ENCODE results near the gene SLC25A36.
A peak's percentile ranks its signal among the peaks of the same experiment; 100 is the strongest.
"Not testable (repeated sequence)": the region's sequence is repeated elsewhere in the genome, so short reads cannot be mapped to it uniquely, and the experiment has no call there.

Gene SLC25A36

GRCh38 chr3:140994316-140994715 is 52.7 kb downstream of the SLC25A36 start:
- peaks cover 3 to 12% of the 10 kb centered on the region in 2 donors for H3K9me3 Mint-ChIP-seq
- no peak for ATAC-seq (replicated peaks)
- H3K27ac Mint-ChIP-seq: no peak overlapping the region
- no peak overlapping the region for H3K4me3 Mint-ChIP-seq
- no peak for DNase-seq
- H3K36me3 Mint-ChIP-seq: no peaks in the 10 kb centered on the region
- peaks cover 24% of the 10 kb centered on the region in 2 donors for H3K27me3 Mint-ChIP-seq
- H3K4me1 Mint-ChIP-seq: no peaks in the 10 kb centered on the region

- not testable (repeated sequence) for ATAC-seq (replicated peaks); DNase-seq; H3K4me3 Mint-ChIP-seq; H3K36me3 Mint-ChIP-seq; H3K27ac Mint-ChIP-seq; H3K4me1 Mint-ChIP-seq
- peaks cover 19 to 20% of the 10 kb centered on the region in 2 donors for H3K27me3 Mint-ChIP-seq
- H3K9me3 Mint-ChIP-seq: peaks cover 3 to 12% of the 10 kb centered on the region in 2 donors
Observed at GRCh38 chr3:140994861-140995260, 53.2 kb downstream of the SLC25A36 start.

DNA sequence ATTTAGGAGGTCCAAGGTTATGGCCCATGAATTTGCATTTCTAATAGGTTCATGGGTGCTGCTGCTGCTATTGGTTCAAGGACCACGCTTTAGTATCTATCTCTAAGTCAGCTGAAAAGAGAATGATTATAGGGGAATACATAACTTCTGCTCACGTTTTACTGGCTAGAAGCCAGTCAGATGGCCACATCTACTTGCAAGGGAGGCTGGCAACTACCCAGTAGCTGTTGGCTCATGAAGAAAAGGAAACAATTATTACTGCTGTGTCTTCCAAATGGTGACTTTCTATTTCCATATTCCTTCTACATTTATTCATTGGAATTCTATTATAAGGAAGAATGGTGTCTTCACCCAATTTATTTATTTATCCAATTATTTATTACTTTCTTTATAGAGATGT is 54.2 kb downstream of the SLC25A36 start:
- Mint-ChIP-seq H3K27me3 (peaks cover 18 to 19% of the 10 kb centered on the region in 2 donors), H3K27ac (no peak overlapping the region), H3K9me3 (peaks cover 3 to 12% of the 10 kb centered on the region in 2 donors), H3K4me1 (no peaks in the 10 kb centered on the region), H3K36me3 (no peaks in the 10 kb centered on the region), H3K4me3 (no peak overlapping the region)
- DNase-seq (no peak), ATAC-seq (replicated peaks) (no peak)

- Mint-ChIP-seq H3K36me3 (no peaks in the 10 kb centered on the region), H3K27ac (no peak overlapping the region), H3K4me1 (no peaks in the 10 kb centered on the region), H3K4me3 (no peak overlapping the region), H3K9me3 (no peaks in the 10 kb centered on the region), H3K27me3 (peaks cover 9 to 19% of the 10 kb centered on the region in 2 donors)
- peak; percentile 23 for DNase-seq
- ATAC-seq (replicated peaks): peak; percentile 95 to 98
Observed at GRCh38 chr3:141000027-141000663, 58.5 kb downstream of the SLC25A36 start.

GRCh38 chr3:141000686-141001085 is 59.0 kb downstream of the SLC25A36 start:
- Mint-ChIP-seq H3K27ac (no peak overlapping the region), H3K27me3 (peaks cover 9 to 19% of the 10 kb centered on the region in 2 donors), H3K36me3 (no peaks in the 10 kb centered on the region), H3K9me3 (no peaks in the 10 kb centered on the region), H3K4me3 (no peak overlapping the region), H3K4me1 (no peaks in the 10 kb centered on the region)
- ATAC-seq (replicated peaks) (no peak), DNase-seq (no peak)

DNA sequence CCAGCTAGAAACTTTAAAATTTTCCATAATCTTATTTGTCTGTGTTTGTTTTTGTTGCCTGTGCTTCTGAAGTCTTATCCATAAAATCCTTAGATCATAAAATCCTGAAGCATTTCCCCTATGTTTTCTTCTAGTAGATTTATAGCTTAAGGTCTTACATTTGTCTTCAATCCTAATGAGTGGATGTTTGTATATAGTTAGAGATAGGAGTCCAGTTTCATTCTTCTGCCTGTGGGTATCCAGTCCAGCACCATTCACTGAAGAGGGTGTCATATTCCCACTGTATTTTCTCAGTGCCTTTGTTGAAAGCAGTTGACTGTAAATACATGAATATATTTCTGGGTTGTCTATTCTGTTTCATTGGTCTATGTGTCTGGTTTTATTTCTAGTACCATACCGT is 64.7 kb downstream of the SLC25A36 start:
- ATAC-seq (replicated peaks): no peak
- H3K4me1 Mint-ChIP-seq: peaks cover under 1 to 1% of the 10 kb centered on the region in 2 donors
- no peak for DNase-seq
- H3K4me3 Mint-ChIP-seq: no peak overlapping the region
- H3K36me3 Mint-ChIP-seq: no peaks in the 10 kb centered on the region
- H3K27ac Mint-ChIP-seq: no peak overlapping the region
- H3K9me3 Mint-ChIP-seq: no peaks in the 10 kb centered on the region
- peaks cover 14 to 15% of the 10 kb centered on the region in 2 donors for H3K27me3 Mint-ChIP-seq

- H3K9me3 Mint-ChIP-seq: no peaks in the 10 kb centered on the region
- no peak for DNase-seq
- no peak overlapping the region for H3K4me3 Mint-ChIP-seq
- H3K4me1 Mint-ChIP-seq: peaks cover 3 to 4% of the 10 kb centered on the region in 2 donors
- H3K27ac Mint-ChIP-seq: no peak overlapping the region
- no peaks in the 10 kb centered on the region for H3K36me3 Mint-ChIP-seq
- H3K27me3 Mint-ChIP-seq: peaks cover 17 to 19% of the 10 kb centered on the region in 2 donors
- no peak for ATAC-seq (replicated peaks)
Observed at GRCh38 chr3:141009496-141009895, 67.9 kb downstream of the SLC25A36 start.

DNA sequence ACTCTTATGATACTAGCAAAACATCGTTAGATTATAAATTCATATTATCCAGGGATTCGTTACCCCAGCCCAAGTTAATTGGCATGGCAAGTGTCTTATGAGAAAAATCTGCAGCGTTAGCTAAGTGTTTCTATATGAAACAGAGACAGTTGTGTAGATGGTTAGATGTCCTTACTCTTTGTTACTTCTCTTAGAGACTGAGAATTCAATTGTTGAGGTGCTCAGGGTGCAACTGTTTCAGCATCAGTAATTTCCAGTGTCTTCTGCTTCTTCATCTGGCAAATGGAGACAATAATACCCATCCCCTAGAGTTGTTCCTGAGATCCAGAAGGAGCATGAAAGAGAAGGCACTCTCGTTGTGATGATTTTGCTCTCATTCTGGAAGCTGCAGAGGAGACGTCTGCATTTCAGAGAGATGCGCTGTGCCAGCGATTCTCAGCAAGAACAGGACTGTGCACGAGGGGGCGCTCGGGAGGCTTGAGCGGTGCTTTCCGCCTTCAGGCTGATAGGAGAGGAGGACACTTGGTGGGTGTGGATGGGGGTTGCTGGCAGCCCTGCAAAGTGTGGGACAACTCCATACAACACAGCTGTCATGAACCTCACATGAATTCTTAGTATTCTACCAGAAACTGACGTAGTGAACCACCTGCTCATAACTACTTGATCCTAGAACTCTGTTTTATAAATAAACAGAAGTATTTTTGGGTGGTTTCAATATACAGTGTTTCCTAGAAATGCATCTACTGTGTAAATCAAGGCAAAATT is 69.8 kb downstream of the SLC25A36 start:
- peak; percentile 35 for DNase-seq
- no peak overlapping the region for H3K27ac Mint-ChIP-seq
- no peaks in the 10 kb centered on the region for H3K9me3 Mint-ChIP-seq
- H3K4me1 Mint-ChIP-seq: peaks cover 3 to 4% of the 10 kb centered on the region in 2 donors
- ATAC-seq (replicated peaks): peak; percentile 90 to 91
- no peaks in the 10 kb centered on the region for H3K36me3 Mint-ChIP-seq
- H3K27me3 Mint-ChIP-seq: peaks cover 21 to 29% of the 10 kb centered on the region in 2 donors
- no peak overlapping the region for H3K4me3 Mint-ChIP-seq

GRCh38 chr3:141011997-141012262 is 70.3 kb downstream of the SLC25A36 start:
- Mint-ChIP-seq H3K36me3 (no peaks in the 10 kb centered on the region), H3K27me3 (peaks cover 21 to 29% of the 10 kb centered on the region in 2 donors), H3K27ac (no peak overlapping the region), H3K4me3 (no peak overlapping the region), H3K9me3 (no peaks in the 10 kb centered on the region), H3K4me1 (peaks cover 3 to 4% of the 10 kb centered on the region in 2 donors)
- ATAC-seq (replicated peaks) (no peak), DNase-seq (no peak)

DNA sequence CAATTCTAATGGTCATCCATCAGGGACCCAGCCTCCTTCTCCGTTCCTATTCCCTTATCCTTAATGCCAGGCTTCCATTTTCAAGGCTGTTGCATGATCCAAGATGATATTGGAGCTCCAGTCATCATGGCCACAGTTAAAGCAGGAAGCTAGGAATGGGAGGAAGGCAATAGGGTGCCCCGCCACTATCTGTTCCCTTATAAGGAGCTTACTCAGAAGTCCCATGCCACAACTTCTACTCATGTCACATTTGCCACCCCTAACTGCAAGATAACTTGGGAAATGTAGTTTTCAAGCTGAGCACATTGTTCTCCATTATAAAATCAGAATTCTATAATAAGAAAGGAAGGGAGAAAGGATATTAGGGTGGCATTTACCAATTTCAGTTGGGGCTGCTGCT is 70.9 kb downstream of the SLC25A36 start:
- Mint-ChIP-seq H3K27me3 (peaks cover 22 to 30% of the 10 kb centered on the region in 2 donors), H3K27ac (no peak overlapping the region), H3K4me1 (peaks cover 3 to 4% of the 10 kb centered on the region in 2 donors), H3K36me3 (no peaks in the 10 kb centered on the region), H3K4me3 (no peak overlapping the region), H3K9me3 (peaks cover 0 to 3% of the 10 kb centered on the region in 2 donors)
- DNase-seq (no peak), ATAC-seq (replicated peaks) (no peak)

- H3K4me1 Mint-ChIP-seq: peaks cover 3 to 4% of the 10 kb centered on the region in 2 donors
Observed at GRCh38 chr3:141015481-141015880, 73.8 kb downstream of the SLC25A36 start.

GRCh38 chr3:141017366-141018322 is 76.0 kb downstream of the SLC25A36 start:
- not testable (repeated sequence) for H3K4me3 Mint-ChIP-seq, H3K27ac Mint-ChIP-seq
- H3K27me3 Mint-ChIP-seq: peaks cover 14 to 18% of the 10 kb centered on the region in 2 donors

More at GRCh38 chr3:141015481-141015880, 73.8 kb downstream of the SLC25A36 start:
- peaks cover 0 to 8% of the 10 kb centered on the region in 2 donors for H3K9me3 Mint-ChIP-seq
- ATAC-seq (replicated peaks): no peak
- peaks cover 20 to 24% of the 10 kb centered on the region in 2 donors for H3K27me3 Mint-ChIP-seq
- H3K4me3 Mint-ChIP-seq: no peak overlapping the region
- no peaks in the 10 kb centered on the region for H3K36me3 Mint-ChIP-seq
- DNase-seq: no peak
- no peak overlapping the region for H3K27ac Mint-ChIP-seq

GRCh38 chr3:141019244-141019643 is 77.6 kb downstream of the SLC25A36 start:
- Mint-ChIP-seq H3K27me3 (peaks cover 14 to 18% of the 10 kb centered on the region in 2 donors), H3K4me3 (no peak overlapping the region)

More at GRCh38 chr3:141017366-141018322, 76.0 kb downstream of the SLC25A36 start:
- ATAC-seq (replicated peaks); DNase-seq; H3K36me3 Mint-ChIP-seq; H3K9me3 Mint-ChIP-seq; H3K4me1 Mint-ChIP-seq: not testable (repeated sequence)

DNA sequence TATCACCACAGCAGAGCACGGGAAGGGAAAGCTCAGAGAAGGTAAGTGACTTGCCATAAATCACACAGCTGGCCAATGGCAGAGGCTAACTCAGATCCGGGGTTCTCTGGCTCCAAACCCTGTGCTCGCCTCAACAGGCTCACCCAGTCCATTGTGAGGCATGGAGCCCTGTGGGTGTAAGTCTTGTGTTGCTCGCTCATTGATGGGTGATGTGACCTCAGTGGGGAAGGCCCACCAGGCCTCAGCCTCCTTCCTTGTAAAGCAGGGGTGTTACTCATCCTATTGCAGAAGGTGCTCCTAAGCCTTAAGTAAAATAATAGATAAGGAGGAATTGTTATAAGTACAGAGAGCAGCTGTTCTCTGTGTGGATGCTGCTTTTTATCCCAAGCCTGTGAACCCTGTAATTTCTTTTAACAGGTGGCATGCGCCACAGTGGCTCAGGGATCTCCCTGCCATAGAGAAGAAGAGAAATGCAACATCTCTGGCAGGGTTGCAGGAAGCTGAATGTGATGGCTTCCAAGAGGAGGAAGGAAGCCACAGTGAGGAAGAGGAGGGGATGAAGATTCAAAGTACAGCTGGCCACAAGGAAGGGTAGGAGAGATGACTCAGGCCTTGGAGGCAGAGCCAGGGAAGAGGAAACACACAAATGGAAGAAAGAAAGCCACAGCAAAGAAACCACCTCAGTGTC is 78.7 kb downstream of the SLC25A36 start:
- Mint-ChIP-seq H3K9me3 (peaks cover 0 to 8% of the 10 kb centered on the region in 2 donors), H3K27ac (peak overlapping the region; percentile 38), H3K4me3 (no peak overlapping the region), H3K36me3 (no peaks in the 10 kb centered on the region), H3K27me3 (peaks cover 17 to 18% of the 10 kb centered on the region in 2 donors), H3K4me1 (no peaks in the 10 kb centered on the region)
- ATAC-seq (replicated peaks) (no peak), DNase-seq (no peak)

More at GRCh38 chr3:141019244-141019643, 77.6 kb downstream of the SLC25A36 start:
- H3K9me3 Mint-ChIP-seq: peaks cover 0 to 8% of the 10 kb centered on the region in 2 donors
- no peak overlapping the region for H3K27ac Mint-ChIP-seq
- ATAC-seq (replicated peaks) (no peak), DNase-seq (no peak)
- no peaks in the 10 kb centered on the region for H3K36me3 Mint-ChIP-seq
- no peaks in the 10 kb centered on the region for H3K4me1 Mint-ChIP-seq
